GM12864 (cell line): ENCODE results near the gene POU2F1.

Source experiments
- DNase-seq: peaks from one replicate; pipeline ENCODE4 v3.0.0-alpha.2; 2011; ENCODE audit warnings: low read depth
- H3K4me3 ChIP-seq: 2 replicates; pipeline ENCODE4 v1.5.1; 2011; ENCODE audit warnings: mild to moderate bottlenecking, low read depth, low read length, control low read depth
- CTCF ChIP-seq: IDR thresholded peaks from 2 replicates; pipeline ENCODE4 v1.5.1; 2011; ENCODE audit warnings: low read depth, mild to moderate bottlenecking, moderate library complexity, low read length, control low read depth, inconsistent platforms; ENCODE audit errors: missing control alignments

Gene POU2F1

GRCh38 chr1:167430134-167430848 is 209.6 kb downstream of the POU2F1 start:
- no peak overlapping the region for H3K4me3 ChIP-seq
- DNase-seq = no peak

GRCh38 chr1:167430849-167431242 is 210.2 kb downstream of the POU2F1 start:
- DNase-seq = no peak
- no peak for TF ChIP-seq CTCF
- H3K4me3 ChIP-seq = no peak overlapping the region

More at GRCh38 chr1:167430134-167430848, 209.6 kb downstream of the POU2F1 start:
- no peak for TF ChIP-seq CTCF

GRCh38 chr1:167431261-167431908 is 210.7 kb downstream of the POU2F1 start:
- no peak overlapping the region for H3K4me3 ChIP-seq
- no peak for DNase-seq
- TF ChIP-seq CTCF = no peak

- DNase-seq = no peak
- no peak for TF ChIP-seq CTCF
- no peak overlapping the region for H3K4me3 ChIP-seq
Observed at GRCh38 chr1:167431909-167432650, 211.4 kb downstream of the POU2F1 start.

GRCh38 chr1:167432780-167433179 is 212.1 kb downstream of the POU2F1 start:
- no peak for DNase-seq
- no peak for TF ChIP-seq CTCF
- no peak overlapping the region for H3K4me3 ChIP-seq

- no peak for DNase-seq
- H3K4me3 ChIP-seq = no peak overlapping the region
- no peak for TF ChIP-seq CTCF
Observed at GRCh38 chr1:167433884-167434283, 213.2 kb downstream of the POU2F1 start.
